Rectal smooth muscle tissue (tissue), 1 donor: Measurements from ENCODE around the gene NKIRAS1.

Source experiments
- H3K27ac ChIP-seq: one replicate; pipeline ENCODE4 v1.7.0; 2013; ENCODE audit warnings: low read depth, low read length, inconsistent platforms
- H3K27me3 ChIP-seq: one replicate; pipeline ENCODE4 v1.7.0; 2013; ENCODE audit warnings: low read length; ENCODE audit not compliant: control insufficient read depth, insufficient read depth
- H3K36me3 ChIP-seq: one replicate; pipeline ENCODE4 v1.7.0; 2013; ENCODE audit warnings: low read length; ENCODE audit not compliant: control insufficient read depth, insufficient read depth
- H3K4me1 ChIP-seq: one replicate; pipeline ENCODE4 v1.7.0; 2013; ENCODE audit warnings: low read length; ENCODE audit not compliant: control insufficient read depth, insufficient read depth
- H3K4me3 ChIP-seq: one replicate; pipeline ENCODE4 v1.7.0; 2013; ENCODE audit warnings: low read length
- H3K9ac ChIP-seq: one replicate; pipeline ENCODE4 v1.7.0; 2013; ENCODE audit warnings: low read length

NKIRAS1 gene

DNA sequence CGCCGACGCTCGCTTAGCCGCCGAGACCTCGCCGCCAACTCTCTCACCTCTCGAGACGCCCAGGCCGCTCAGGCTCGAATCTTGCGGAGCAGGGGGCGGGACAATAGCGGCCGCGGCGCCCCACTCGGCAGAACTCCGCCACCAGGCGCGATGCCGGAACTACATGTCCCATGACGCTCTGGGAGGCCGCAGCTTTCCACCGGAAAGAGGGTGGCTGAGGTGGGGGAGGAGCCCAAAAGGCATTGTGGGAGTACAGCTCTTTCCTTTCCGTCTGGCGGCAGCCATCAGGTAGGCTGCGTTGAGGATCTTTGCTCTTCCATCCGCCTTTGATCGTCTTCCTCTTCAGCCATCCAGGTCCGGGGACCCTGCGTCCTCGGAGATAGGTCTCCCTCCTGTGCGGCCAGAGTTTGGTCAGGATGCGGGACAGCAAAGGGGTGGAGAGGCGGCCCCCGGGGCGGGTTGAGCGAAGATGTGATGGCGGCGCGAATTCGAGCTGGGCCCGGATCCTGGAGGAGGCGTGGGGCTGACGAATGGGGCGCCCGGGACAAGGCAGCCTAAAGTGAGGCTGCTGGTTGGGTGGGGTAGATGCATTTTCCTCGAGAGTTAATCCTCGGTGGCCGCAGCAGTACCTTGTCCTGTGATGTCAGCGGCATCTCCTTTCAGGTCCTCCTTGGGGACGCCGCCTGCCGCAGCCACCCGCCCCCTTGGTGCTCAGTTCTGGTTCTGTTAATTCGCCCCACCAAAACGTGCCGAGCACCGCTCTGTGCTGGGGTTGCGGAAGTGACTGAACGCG lies at the start of gene NKIRAS1, which contains the start of gene RPL15:
Gene NKIRAS1, minus strand, starts transcription at position 105 of the 793 bp plus-strand sequence. CDS start 6,086 bp downstream, outside the sequence.
Gene RPL15, plus strand, starts transcription at position 247 of the 793 bp plus-strand sequence. CDS start 728 bp downstream, outside the sequence.
- Histone ChIP-seq H3K27me3 (no peaks in the 10 kb centered on the region), H3K4me3 (peak within 1 kb of the TSS; percentile 84), H3K27ac (peak within 1 kb of the TSS; percentile 89), H3K4me1 (peaks cover 15% of the 10 kb centered on the region), H3K9ac (peak within 1 kb of the TSS; percentile 79), H3K36me3 (peaks cover 10% of the 10 kb centered on the region)

DNA sequence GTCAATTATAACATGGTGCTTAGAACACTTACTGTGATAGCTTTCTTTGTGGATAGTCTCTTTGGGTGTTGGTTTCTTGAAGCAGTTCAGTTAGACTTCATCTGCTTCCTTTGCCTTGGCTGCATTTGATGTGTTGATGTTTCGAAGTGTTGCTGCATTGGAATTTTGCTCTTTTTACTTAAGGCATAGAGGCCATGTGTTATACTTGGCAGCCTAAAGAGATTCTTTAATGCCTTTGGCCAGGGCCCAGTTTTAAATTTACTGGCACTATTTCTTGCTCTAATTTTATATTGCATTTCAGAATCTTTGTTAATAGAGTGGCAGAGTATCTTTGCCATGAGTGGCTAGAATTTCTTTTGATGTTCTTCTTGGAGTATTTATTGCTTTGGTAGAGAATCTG lies 49.5 kb upstream of the NKIRAS1 start:
- H3K9ac ChIP-seq, result no peak overlapping the region
- no peaks in the 10 kb centered on the region for H3K27me3 ChIP-seq
- peaks cover 13% of the 10 kb centered on the region for H3K4me1 ChIP-seq
- H3K36me3 ChIP-seq, result peaks cover 12% of the 10 kb centered on the region
- no peak overlapping the region for H3K27ac ChIP-seq
- no peak overlapping the region for H3K4me3 ChIP-seq

DNA sequence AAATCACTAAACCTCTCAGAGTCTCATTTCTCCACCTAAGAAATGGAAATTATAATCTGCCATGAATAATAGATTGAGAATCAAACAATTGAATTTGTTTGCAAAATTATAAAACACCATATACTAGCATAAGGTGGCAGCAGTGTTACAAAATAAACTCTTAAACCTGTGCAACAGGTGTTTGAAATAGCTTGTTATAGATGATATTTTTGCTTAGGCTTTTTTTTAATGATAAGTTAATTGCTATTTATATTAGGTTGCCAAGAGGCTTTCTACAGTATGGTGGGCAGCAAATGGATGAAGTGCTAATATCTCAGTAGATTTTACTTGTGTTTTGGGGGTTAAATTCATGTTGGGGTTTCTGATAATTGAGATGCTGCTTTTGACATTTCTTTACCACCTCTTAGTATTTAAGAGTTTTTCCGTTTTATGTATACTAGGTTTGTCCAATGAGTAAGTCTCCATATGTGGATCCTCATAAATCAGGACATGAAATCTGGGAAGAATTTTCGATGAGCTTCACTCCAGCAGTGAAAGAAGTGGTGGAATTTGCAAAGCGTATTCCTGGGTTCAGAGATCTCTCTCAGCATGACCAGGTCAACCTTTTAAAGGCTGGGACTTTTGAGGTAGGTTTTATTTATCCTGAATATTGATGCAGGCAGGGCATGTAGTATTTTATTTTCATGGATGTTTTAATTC lies 47.9 kb upstream of the NKIRAS1 start:
- Histone ChIP-seq H3K36me3 (peaks cover 12% of the 10 kb centered on the region), H3K4me1 (peaks cover 13% of the 10 kb centered on the region), H3K27ac (no peak overlapping the region), H3K9ac (no peak overlapping the region), H3K27me3 (no peaks in the 10 kb centered on the region), H3K4me3 (no peak overlapping the region)

DNA sequence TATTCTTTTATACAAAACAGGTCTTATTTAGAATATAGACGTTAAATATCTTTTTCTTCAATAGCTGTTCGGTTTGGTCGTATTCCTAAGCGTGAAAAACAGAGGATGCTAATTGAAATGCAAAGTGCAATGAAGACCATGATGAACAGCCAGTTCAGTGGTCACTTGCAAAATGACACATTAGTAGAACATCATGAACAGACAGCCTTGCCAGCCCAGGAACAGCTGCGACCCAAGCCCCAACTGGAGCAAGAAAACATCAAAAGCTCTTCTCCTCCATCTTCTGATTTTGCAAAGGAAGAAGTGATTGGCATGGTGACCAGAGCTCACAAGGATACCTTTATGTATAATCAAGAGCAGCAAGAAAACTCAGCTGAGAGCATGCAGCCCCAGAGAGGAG lies 45.1 kb upstream of the NKIRAS1 start:
- H3K27me3 ChIP-seq, result no peaks in the 10 kb centered on the region
- H3K27ac ChIP-seq, result no peak overlapping the region
- H3K9ac ChIP-seq, result no peak overlapping the region
- peaks cover 12% of the 10 kb centered on the region for H3K36me3 ChIP-seq
- H3K4me1 ChIP-seq, result peaks cover 13% of the 10 kb centered on the region
- H3K4me3 ChIP-seq, result no peak overlapping the region

DNA sequence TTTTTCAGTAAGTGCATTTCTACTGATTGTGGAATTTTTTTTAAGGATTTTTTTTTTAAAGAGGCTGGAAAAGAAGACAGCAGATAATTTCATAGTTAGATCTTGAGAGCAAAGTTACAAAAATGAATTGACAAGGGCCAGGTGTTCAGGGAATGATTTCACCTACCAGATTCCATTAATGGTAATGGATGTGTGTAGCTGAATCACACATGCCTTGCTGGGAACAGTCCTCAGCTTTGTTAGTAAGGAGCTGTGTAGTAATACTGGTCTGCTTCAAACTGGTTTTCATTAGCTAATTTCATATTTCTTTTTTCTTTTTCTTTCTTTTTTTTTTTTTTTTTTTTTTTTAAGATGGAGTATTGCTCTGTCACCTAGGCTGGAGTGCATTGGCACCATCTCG lies 44.3 kb upstream of the NKIRAS1 start:
- H3K4me3 ChIP-seq, result no peak overlapping the region
- H3K27me3 ChIP-seq, result no peaks in the 10 kb centered on the region
- H3K9ac ChIP-seq, result no peak overlapping the region
- H3K27ac ChIP-seq, result no peak overlapping the region
- H3K36me3 ChIP-seq, result peaks cover 11% of the 10 kb centered on the region
- H3K4me1 ChIP-seq, result peaks cover 8% of the 10 kb centered on the region

DNA sequence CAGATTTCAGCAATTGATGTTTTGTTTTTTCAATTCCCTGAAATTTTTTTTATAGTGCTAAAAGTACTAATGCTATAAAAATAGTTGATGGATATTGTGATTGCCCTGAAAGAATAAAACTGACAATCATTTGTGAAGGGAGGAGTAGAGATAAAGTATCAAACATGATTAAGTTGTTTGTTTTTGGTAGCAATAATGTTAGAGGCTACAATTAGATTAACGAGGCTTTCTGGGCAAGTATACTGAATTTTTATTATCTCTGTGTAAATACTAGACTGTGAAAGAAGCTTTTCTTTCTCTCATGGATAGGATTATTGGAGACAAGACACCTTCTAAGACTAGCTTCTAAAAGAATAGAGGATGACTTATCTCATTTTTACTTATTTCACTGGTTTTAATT lies 43.9 kb upstream of the NKIRAS1 start:
- Histone ChIP-seq H3K4me3 (no peak overlapping the region), H3K27me3 (no peaks in the 10 kb centered on the region), H3K4me1 (peaks cover 4% of the 10 kb centered on the region), H3K9ac (no peak overlapping the region), H3K36me3 (peaks cover 7% of the 10 kb centered on the region), H3K27ac (no peak overlapping the region)

DNA sequence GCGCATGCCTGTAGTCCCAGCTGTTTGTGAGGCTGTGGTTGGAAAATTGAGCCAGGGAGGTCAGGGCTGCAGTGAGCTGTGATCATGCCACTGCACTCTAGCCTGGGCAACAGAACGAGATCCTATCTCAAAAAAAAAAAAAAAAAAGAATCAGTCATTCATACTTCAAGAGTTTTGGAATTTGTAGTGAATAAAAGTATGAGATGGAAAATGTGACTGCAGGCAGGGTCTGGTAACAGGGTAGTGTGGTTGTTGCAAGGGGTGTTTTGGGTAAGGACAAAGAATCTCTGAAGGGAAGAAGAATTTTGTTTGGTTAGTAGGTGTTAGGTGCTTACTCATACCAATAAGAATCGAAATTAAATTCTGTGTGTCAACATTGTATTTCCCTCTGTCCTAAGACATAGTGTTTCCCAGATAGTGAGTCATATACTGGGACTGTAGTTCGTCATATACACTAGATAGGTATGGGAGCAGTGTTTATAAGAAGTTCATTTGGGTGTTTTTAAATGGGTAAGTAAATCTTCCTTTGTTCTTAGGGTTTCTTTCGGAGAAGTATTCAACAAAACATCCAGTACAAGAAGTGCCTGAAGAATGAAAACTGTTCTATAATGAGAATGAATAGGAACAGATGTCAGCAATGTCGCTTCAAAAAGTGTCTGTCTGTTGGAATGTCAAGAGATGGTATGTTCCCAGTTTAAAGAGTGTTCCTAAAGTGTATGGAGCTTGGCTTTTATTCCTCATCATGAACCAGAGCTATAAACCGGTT lies 42.5 kb upstream of the NKIRAS1 start:
- Histone ChIP-seq H3K27me3 (no peaks in the 10 kb centered on the region), H3K4me3 (no peak overlapping the region), H3K36me3 (peaks cover 7% of the 10 kb centered on the region), H3K9ac (no peak overlapping the region), H3K4me1 (peaks cover 3% of the 10 kb centered on the region), H3K27ac (peak overlapping the region; percentile 46)

DNA sequence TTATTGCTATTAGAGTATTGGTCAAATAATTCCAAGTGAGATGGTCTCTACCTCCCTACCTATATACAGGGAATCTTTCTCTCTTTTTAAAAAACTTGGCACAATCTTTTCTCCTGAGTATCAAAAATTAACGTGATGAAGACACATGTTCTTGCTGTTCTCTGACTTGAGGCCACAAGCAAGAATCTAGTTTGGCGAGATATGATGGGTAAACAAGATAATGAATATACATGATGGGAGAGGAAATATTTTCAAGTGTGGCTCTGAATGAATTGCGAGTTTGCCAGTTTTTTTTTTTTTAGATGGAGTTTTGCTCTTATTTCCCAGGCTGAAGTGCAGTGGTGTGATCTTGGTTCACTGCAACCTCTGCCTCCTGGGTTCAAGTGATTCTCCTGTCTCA lies 39.9 kb upstream of the NKIRAS1 start:
- H3K27me3 ChIP-seq, result no peaks in the 10 kb centered on the region
- peaks cover 9% of the 10 kb centered on the region for H3K4me1 ChIP-seq
- no peaks in the 10 kb centered on the region for H3K36me3 ChIP-seq
- H3K4me3 ChIP-seq, result no peak overlapping the region
- H3K9ac ChIP-seq, result no peak overlapping the region
- H3K27ac ChIP-seq, result no peak overlapping the region

DNA sequence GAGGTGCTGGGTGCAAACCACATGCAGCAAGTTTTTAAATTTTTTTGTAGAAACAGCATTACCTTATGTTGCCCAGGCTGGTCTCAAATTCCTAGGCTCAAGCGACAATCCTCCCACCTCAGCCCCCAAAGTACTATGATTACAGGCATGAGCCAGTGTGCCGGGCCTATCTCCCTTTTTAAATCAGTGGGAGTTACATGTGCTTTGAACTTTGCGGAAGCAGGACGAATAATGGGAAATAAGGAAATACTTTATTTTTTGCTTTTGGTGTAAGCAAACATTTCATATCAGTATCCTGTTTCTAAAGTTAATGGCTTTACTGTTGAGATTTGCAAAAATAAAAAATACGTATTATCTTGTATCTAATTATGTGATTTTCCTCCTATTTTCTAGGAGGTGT lies 37.4 kb upstream of the NKIRAS1 start:
- H3K27ac ChIP-seq, result no peak overlapping the region
- peaks cover 25% of the 10 kb centered on the region for H3K4me1 ChIP-seq

DNA sequence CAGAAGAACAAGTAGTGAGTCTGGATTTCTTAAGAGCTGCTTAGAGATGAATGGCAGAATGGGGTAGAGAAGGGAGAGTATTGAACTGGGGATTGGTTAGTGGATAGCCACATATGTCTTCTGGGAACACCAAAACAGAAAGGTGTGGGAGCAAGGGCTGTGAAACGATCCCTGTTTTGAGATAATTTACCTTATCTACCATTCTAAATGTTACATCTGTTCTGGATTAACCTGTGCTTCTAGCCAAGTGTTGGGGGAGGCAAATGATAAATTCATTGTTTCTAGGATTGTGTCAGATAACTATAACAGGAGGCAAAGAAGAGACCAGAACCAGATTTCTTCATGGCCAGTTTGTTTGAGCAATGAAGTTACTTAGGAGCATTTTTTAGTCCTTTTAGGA lies 36.7 kb upstream of the NKIRAS1 start:
- H3K27me3 ChIP-seq, result no peaks in the 10 kb centered on the region
- H3K4me1 ChIP-seq, result peaks cover 23% of the 10 kb centered on the region
- H3K27ac ChIP-seq, result no peak overlapping the region
- H3K36me3 ChIP-seq, result no peaks in the 10 kb centered on the region
- no peak overlapping the region for H3K9ac ChIP-seq
- H3K4me3 ChIP-seq, result no peak overlapping the region

More for the DNA sequence above, 37.4 kb upstream of the NKIRAS1 start:
- no peaks in the 10 kb centered on the region for H3K36me3 ChIP-seq
- no peak overlapping the region for H3K4me3 ChIP-seq
- H3K9ac ChIP-seq, result no peak overlapping the region
- no peaks in the 10 kb centered on the region for H3K27me3 ChIP-seq

DNA sequence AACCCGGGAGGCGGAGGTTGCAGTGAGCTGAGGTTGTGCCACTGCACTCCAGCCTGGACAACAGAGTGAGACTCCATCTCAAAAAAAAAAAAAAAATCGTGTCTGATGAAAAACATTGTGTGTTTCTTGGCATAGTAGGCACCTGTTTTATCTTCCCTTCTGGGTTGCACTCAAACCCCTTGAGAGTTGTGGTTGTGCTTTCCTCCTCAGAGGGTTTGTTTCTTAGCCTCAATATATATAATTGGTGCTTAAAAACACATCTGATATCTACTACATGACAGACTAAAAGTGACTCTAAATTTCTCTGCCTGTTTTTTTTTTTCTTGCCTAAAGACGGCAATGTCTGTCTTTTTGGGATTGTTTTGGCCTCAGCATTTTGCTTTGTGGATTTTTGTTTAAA lies 35.9 kb upstream of the NKIRAS1 start:
- no peak overlapping the region for H3K9ac ChIP-seq
- H3K4me1 ChIP-seq, result peaks cover 27% of the 10 kb centered on the region
- no peaks in the 10 kb centered on the region for H3K27me3 ChIP-seq
- no peaks in the 10 kb centered on the region for H3K36me3 ChIP-seq
- H3K27ac ChIP-seq, result no peak overlapping the region
- no peak overlapping the region for H3K4me3 ChIP-seq

DNA sequence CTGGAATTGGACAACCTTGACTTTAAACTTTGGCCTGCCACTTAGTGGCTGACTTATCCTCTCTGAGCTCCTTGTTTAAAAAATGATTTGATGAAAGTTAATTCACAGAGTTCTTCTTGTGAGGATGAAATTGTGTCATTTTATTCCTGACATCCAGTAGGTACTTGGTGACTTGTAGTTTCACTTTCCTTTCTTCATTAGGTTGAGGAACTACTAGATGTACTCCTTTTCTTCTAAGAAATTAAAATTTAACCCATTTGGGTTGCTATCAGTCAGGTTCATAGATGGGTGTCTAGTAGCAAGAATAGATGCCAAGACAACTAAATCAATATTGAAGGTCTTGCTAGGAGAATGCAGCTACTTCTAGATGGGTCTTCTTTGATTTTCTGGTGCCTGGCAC lies 33.5 kb upstream of the NKIRAS1 start:
- peak overlapping the region; percentile 15 for H3K27ac ChIP-seq
- no peaks in the 10 kb centered on the region for H3K27me3 ChIP-seq
- peaks cover 35% of the 10 kb centered on the region for H3K4me1 ChIP-seq
- no peak overlapping the region for H3K9ac ChIP-seq
- H3K4me3 ChIP-seq, result no peak overlapping the region
- no peaks in the 10 kb centered on the region for H3K36me3 ChIP-seq
